Measurements from ENCODE around the gene RUVBL1. TPM values are rescaled to one million over a fixed set of nuclear protein-coding genes. Genes with fewer than 3 reads are reported as not detected.

The RUVBL1 gene
- polyA plus RNA-seq, 1 donor: 67.2 TPM

DNA sequence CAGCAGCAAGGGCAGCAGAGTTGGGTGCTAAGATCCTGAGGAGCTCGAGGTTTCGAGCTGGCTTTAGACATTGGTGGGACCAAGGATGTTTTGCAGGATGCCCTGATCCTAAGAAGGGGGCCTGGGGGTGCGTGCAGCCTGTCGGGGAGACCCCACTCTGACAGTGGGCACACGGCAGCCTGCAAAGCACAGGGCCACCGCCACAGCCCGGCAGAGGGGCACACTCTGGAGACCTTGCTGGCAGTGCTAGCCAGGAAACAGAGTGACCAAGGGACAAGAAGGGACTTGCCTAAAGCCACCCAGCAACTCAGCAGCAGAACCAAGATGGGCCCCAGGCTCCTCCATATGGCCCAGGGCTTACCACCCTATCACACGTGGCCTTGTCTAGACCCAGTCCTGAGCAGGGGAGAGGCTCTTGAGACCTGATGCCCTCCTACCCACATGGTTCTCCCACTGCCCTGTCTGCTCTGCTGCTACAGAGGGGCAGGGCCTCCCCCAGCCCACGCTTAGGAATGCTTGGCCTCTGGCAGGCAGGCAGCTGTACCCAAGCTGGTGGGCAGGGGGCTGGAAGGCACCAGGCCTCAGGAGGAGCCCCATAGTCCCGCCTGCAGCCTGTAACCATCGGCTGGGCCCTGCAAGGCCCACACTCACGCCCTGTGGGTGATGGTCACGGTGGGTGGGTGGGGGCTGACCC is 52.6 kb downstream of the RUVBL1 start:
- DNase-seq: no peak

DNA sequence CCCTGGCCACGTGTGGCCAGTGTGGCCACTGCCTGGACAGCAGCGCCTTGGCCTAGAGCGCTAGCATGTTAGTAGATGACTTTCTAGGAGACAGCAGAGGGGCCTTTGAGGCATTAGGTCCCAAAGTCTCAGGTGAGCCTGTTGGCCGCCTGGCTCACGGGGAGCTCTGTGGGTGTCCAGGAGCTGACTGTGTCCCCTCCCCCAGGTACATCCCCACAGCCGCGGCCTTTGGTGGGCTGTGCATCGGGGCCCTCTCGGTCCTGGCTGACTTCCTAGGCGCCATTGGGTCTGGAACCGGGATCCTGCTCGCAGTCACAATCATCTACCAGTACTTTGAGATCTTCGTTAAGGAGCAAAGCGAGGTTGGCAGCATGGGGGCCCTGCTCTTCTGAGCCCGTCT is 54.3 kb downstream of the RUVBL1 start:
- no peak for DNase-seq

DNA sequence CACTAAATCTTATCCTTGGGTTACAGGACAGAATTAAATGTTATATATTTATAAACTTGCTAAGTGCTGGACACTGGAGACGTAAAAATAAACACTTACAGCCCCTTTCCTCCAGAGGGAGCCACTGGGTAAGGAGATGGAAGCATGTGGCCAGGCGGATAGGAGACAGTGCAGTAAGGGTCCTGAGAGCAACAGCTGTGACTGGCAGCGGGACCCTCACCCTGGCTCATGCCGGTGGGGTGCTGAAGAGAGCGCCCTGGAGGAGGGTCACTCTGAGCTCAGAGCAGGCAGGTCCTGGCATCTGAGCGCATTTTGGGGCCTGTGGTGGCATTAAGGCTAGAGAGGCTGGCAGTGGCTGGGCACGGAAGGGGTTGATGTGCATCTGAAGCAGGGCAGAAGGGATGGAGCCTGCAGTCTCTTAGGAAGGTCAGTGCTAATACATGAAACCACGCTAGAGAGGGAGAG is 55.4 kb downstream of the RUVBL1 start:
- DNase-seq: peak; percentile 30

DNA sequence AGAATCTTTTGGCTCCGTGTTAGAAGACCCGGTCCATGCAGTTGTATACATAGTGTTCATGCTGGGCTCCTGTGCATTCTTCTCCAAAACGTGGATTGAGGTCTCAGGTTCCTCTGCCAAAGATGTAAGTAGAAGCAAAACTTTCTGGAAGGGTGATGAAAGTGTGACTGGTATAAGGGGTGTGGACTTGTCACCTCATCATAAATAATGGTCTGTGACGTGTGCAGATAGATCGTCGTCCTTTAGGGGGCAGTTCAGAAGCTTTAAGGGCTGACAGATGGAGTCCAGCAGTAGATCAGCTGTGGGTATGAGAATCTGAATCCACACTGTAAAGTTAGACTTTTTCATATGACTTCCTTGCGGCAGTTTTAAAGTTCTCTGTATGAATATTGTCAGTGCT is 56.1 kb downstream of the RUVBL1 start:
- DNase-seq: no peak

GRCh38 chr3:128066676-128067075 is 56.9 kb downstream of the RUVBL1 start:
- no peak for DNase-seq

GRCh38 chr3:128066114-128066513 is 57.5 kb downstream of the RUVBL1 start:
- DNase-seq: no peak

DNA sequence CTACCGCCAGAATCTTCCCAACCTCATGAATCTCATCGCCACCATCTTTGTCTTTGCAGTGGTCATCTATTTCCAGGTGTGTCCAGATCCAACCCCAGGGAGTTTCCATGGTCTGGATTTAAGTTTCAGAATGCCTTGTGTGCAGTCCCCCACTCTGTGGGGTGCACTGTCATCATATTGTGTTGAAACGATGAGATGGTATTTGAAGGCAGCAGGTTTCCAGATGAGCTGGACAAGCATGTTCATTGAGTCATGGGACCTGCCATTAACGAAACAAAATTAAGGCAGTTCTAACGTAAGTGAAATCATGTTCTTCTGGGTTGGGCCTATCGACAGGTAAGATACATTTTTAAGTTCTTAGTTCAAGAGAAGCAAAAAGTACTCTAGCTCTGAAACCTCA is 58.6 kb downstream of the RUVBL1 start:
- no peak for DNase-seq

- DNase-seq: no peak
These were observed 59.7 kb downstream of the RUVBL1 start for GRCh38 chr3:128063865-128064264.

DNA sequence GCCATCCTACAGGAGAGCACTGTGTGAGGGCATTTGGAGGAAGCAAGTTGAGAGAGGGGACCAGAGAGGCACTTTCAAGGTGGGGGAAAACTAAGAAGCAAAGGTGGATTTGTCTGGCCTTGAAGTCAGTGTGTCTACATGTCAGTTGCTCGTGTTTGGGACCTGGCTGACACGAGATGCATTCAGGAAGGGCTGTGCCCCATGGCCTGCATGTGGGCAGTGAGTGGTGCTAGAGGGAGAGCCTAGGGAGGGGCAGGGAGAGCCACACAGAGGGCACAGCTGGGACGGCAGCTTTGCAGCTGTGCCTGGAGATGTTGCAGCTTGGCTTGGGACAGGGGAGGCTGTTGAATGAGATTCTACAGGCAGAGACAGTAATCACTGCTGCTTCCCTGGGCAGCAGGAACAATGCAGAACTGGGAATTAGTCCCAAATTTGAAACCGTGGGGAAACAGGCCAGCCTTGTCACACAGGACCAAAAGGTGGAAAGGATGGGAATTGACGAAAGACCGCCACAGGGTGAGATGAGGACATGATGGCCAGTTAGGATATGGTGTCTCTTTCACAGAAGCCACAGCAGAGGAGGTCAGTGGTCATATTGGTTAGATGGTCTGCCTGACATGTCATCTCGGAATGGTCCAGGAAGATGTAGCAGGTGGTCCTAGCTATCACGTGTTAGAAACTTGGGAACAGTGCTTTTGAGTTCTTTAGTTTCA is 61.4 kb downstream of the RUVBL1 start:
- DNase-seq: no peak

DNA sequence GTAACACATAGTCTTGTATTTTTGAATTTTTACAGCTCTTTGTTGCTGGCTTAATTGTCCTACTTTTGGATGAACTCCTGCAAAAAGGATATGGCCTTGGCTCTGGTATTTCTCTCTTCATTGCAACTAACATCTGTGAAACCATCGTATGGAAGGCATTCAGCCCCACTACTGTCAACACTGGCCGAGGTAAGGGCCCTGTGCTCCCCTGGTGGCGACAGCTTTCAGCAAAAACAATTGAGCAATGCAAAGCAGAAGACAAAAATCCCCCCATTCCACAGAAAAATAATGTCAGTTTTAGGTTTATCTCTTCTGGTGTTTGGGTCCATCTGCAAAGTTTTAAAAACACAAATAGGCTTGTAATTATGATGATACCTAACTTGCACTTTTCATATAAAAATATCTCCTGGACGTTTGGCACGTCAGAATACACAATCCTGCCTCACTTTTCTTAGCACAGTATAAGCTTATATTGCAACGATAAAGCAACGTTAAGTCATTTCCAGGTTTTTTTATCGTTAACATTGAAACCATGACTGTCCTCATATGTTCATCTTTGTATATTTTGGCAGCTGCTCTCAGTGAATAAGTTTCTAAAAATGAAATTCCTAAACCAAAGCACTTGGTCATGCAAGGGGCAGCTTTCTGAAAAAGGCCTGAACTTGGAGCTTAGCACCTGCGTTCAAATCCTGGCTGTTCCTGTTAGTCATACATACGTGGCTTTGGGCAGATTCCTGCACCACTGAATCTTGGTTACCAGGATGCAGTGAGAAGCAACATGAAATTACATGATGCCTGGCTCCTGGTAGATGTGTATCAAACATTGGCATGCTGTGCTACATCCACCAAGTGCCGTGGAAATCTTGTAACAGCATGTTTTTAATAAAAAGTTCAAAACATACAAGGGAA is 62.9 kb downstream of the RUVBL1 start:
- no peak for DNase-seq

GRCh38 chr3:128056258-128056657 is 67.4 kb downstream of the RUVBL1 start:
- DNase-seq: no peak

DNA sequence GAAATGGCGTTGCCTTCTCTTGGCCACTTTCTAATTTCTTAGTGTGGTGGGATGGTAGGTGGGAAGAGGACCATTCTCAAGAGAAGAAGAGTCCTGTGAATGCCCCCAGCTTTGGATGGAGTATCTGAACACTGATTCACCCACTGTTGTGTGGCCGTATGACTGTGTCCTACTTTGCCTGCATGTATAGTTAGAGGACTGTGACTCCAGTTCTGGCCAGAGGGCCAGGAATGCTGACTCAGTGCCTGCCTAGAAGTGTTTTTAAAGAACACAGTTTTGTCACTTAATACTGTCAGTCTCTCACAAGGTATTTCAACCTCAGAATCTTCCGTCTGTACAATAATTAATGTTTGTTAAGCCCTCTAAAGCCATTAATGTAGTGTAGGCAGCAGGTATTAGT is 69.2 kb downstream of the RUVBL1 start:
- no peak for DNase-seq

DNA sequence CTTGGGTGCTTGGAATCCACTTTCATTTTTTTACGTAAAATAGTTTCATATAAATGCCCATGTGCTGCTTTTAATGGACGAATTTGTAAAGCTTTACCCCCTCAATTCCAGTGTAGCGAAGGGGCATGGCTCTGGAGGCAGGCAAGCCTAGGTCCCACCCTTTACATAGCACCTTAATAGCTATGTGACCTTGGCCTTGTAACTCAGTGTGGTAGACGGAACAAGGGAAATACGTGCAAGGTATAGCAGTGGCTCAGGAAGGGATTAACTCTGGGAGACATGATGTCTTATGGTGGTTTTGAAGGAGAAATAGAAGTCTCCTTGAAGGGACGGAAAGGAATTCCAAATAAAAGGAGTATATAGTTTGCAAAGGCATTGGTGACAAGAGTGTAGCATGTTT is 70.0 kb downstream of the RUVBL1 start:
- no peak for DNase-seq

DNA sequence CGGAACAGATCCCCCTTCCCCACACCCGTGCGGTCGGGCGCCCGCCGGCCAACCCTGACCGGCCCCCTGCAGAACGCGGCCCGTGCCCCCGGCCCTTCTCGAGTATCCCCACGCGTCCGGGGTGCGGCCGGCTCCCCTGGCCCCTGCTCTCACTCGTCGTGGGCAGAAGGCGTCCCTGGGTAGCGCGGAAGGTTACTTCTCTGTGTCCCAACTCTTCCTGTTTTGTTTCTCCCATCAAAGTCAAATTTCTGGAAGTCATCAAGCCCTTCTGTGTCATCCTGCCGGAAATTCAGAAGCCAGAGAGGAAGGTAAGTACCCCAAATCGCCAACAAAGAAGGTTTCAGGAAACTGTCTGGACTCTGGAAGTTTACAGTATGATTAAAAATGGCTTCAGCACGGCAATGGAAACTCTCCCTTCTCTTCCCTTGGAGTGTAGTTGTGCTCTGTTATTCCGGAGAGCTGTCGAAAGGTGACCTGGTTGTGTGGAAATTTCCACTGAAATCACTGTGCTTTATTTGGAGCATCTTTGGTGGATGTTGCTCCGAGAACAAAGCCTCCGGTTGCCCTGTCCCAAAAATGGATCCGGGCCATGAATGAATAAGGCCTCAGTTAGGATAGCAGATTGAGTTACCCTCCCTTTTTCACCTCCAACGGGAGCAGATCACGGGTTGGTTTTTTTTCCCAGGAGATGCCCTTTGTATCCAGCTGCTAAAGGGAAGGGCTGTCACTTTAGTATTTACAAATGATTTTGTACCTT is 70.8 kb downstream of the RUVBL1 start:
- peak; percentile 14 for DNase-seq

GRCh38 chr3:128051837-128052594 is 71.6 kb downstream of the RUVBL1 start, which contains the start of gene SEC61A1:
Gene SEC61A1, plus strand, starts transcription at chr3:128052437. Its CDS starts 116 bp downstream, at chr3:128052553.
- peak; percentile 94 for DNase-seq

DNA sequence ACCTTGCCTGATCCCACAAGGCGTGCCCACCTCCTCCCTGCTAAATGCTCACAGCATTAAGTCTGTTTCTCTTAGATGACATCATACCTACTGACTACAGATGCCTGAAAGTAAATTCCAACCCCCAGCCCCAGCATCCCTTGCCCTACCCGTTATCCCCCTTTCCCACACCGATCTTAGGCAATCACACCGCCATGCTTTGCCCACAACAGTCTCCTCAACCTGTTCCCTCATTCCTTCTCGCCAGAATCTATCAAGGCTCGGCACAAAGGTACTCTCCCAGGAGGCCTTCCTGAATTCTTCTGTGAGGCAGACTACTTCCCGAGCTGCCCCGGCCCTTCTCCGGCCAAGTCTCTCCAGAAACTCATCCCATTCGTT is 72.2 kb downstream of the RUVBL1 start:
- peak; percentile 24 for DNase-seq

DNA sequence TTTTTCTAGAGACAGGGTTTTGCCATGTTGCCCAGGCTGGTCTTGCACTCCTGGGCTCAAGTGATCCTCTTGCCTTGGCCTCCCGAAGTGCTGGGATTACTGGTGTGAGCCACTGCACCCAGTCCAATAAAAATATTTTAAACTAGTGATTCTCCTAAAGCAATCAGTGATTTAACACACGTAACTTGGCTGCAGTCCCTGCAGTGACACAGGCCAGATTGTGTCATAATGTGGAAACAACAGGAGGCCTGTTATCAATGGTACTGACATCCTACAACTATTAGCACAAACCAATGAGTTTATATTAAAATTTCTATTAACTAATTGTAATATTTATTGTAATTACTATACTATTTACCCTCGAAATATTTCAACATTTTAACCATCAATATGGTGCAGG is 73.0 kb downstream of the RUVBL1 start:
- no peak for DNase-seq

GRCh38 chr3:128041344-128041743 is 82.3 kb downstream of the RUVBL1 start:
- DNase-seq: peak; percentile 26

DNA sequence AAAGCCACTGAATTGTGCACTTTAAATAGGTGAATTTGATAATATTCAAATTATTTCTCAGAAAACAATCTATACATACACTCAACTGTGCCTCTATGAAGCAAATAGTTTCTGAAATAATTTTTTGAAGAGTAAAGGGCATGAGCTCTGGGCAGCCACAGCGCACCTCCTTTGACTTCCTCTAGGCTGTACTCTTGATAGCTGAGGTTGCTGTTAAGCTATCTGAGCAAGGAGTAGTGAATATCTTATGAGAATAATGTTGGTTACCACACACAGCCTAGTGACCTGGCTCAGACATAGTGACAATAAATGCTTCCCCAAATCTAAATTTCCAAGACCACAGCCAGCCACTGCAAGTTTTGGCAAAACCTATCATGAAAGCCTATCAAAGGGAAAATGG is 83.0 kb downstream of the RUVBL1 start:
- DNase-seq: no peak

DNA sequence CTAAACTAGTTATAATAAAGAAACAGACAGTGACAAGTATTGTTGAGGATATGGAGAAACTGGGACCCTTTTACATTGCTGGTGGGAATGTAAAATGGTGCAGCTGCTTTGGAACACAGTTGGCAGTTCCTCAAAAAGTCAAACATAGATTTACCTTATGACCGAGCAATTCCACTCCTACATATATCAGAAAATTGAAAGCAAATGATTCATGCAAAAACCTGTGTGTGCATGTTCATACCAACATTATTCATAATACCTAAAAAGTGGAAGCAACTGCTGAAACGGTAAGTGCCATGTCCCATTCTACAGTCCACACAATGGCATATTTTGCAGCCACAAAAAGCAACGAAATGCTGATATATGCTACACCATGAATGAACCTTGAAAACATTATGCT is 83.6 kb downstream of the RUVBL1 start:
- DNase-seq: no peak

DNA sequence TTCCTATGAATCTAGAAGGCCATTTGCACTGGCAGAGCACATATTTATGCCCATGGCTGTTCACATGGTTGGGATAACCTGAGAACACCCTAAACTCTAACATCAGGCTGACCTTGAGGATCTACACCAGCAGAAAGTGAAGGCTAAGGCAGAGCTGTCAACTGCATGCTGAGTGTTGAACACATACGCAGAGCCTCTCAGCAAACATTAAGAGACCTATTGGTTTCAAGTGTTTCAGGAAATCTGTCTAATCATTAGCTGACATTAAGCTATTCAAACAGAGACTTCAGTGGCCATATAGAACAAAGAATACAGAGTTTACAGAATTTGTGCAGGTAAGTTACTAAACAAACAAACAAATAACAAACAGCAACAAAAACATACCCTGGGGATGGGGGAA is 87.5 kb downstream of the RUVBL1 start:
- DNase-seq: no peak
